HepG2 (cell line): ENCODE results near the gene MACROD2. TPM values are rescaled to one million over a fixed set of nuclear protein-coding genes. Genes with fewer than 3 reads are reported as not detected.

Source experiments
- ATAC-seq: fragments of 200-7000 bp; cut with Tn5 transposase; 3 replicates; pipeline ENCODE4 v1.9.1; 2020; ENCODE audit warnings: mild to moderate bottlenecking, moderate library complexity
- BruUV-seq: library from RNA; stranded (reverse); fragments of 400-500 nt; replicated peaks from 2 replicates; lab custom pipeline; 2021; lab: Mats Ljungman, UMichigan
- CTCF ChIA-PET: fragments of 300-600 bp; formaldehyde crosslinking; extraction: SDS; loops from one replicate; lab custom pipeline; 2021; ENCODE audit warnings: low total read pairs, inconsistent platforms, low intra/inter-chr PET ratio; lab: Yijun Ruan, JAX
- POLR2A ChIA-PET: fragments of 350-600 bp; sonication (Branson Sonifier 250); formaldehyde crosslinking; loops from one replicate; lab custom pipeline; 2020; ENCODE audit warnings: antibody characterized with exemption, inconsistent platforms; lab: Yijun Ruan, JAX
- DNase-seq: peaks from one replicate; pipeline ENCODE4 v3.0.0-alpha.2; 2015; ENCODE audit warnings: low spot score
- FAIRE-seq: peaks from 3 replicates; lab custom pipeline; 2011; peaks lifted over from hg19 to GRCh38; lab: Jason Lieb, UNC
- H2AFZ ChIP-seq: one replicate; pipeline ENCODE4 v1.6.1; 2011; ENCODE audit warnings: low read length, inconsistent platforms
- H3K27ac ChIP-seq: fragments of 300-600 bp; 3 replicates; pipeline ENCODE4 v1.8.0; 2011; ENCODE audit warnings: mixed run types, mild to moderate bottlenecking, mixed read lengths, low read length, inconsistent platforms; ENCODE audit not compliant: insufficient read depth; ENCODE audit errors: extremely low read length
- H3K27me3 ChIP-seq, 2 experiments: fragments of 200-600 bp in 1 of 2; 2 replicates in 1 of 2; 3 replicates in 1 of 2; pipeline versions ENCODE4 v1.6.0 to v1.8.0; 2011; ENCODE audit warnings: low read length in 2 of 2, mild to moderate bottlenecking in 2 of 2, moderate library complexity in 2 of 2, inconsistent platforms in 1 of 2; ENCODE audit not compliant: insufficient read depth in 2 of 2, control insufficient read depth in 1 of 2
- H3K36me3 ChIP-seq, 2 experiments: fragments of 200-600 bp in 1 of 2; replicated peaks in 1 of 2; 2 replicates in 1 of 2; 3 replicates in 1 of 2; pipeline versions ENCODE4 v1.5.1 to v1.8.0; 2011; ENCODE audit warnings: low read length in 2 of 2, inconsistent platforms in 1 of 2; ENCODE audit not compliant: insufficient read depth in 2 of 2, control insufficient read depth in 1 of 2
- H3K4me1 ChIP-seq: 2 replicates; pipeline ENCODE4 v1.5.1; 2012; ENCODE audit warnings: low read length, inconsistent platforms; ENCODE audit not compliant: insufficient read depth
- H3K4me2 ChIP-seq: 2 replicates; pipeline ENCODE4 v1.6.0; 2011; ENCODE audit warnings: low read depth, low read length, inconsistent platforms
- H3K4me3 ChIP-seq, 3 experiments: fragments of 200-600 bp in 1 of 3; sonication (generic), shearing (Covaris generic) in 1 of 3; replicated peaks in 1 of 3; 2 replicates each; pipeline ENCODE4 v1.5.1; 2011 to 2016; ENCODE audit warnings: low read length in 3 of 3, inconsistent platforms in 2 of 3, low read depth in 2 of 3, mild to moderate bottlenecking in 2 of 3, control low read depth in 1 of 3, mixed read lengths in 1 of 3; ENCODE audit not compliant: insufficient read depth in 1 of 3
- H3K79me2 ChIP-seq: one replicate; pipeline ENCODE4 v1.6.1; 2011; ENCODE audit warnings: low read length, inconsistent platforms; ENCODE audit not compliant: insufficient read depth
- H3K9ac ChIP-seq: 2 replicates; pipeline ENCODE4 v1.6.0; 2011; ENCODE audit warnings: mild to moderate bottlenecking, low read depth, low read length, inconsistent platforms; ENCODE audit not compliant: insufficient read depth
- H3K9me3 ChIP-seq: 2 replicates; pipeline ENCODE4 v1.5.1; 2012; ENCODE audit warnings: mild to moderate bottlenecking, low read length
- H4K20me1 ChIP-seq: 2 replicates; pipeline ENCODE4 v1.6.0; 2011; ENCODE audit warnings: inconsistent platforms, mild to moderate bottlenecking, low read length, moderate library complexity; ENCODE audit not compliant: insufficient read depth
- ATF7 ChIP-seq, 2 experiments: fragments of 450-650 bp in 1 of 2; sonication (generic) in 1 of 2; formaldehyde crosslinking in 1 of 2; IDR thresholded peaks; 2 replicates each; pipeline versions ENCODE4 v1.4.0 to v1.6.1; 2016 to 2020; ENCODE audit warnings: antibody characterized with exemption in 1 of 2, mild to moderate bottlenecking in 1 of 2, missing genetic modification reagents in 1 of 2
- CREB1 ChIP-seq, 2 experiments: fragments of 450-650 bp in 1 of 2; IDR thresholded peaks; 2 replicates each; pipeline ENCODE4 v1.6.1; 2016 to 2017; ENCODE audit warnings: control low read depth in 1 of 2, mild to moderate bottlenecking in 1 of 2, missing compliant biosample characterization in 1 of 2, missing genetic modification characterization in 1 of 2
- DNMT1 ChIP-seq: sonication (generic); formaldehyde crosslinking; IDR thresholded peaks from 2 replicates; pipeline ENCODE4 v1.5.1; 2020; ENCODE audit warnings: mild to moderate bottlenecking, missing genetic modification reagents
- DPF2 ChIP-seq: sonication (generic); formaldehyde crosslinking; IDR thresholded peaks from 2 replicates; pipeline ENCODE4 v1.4.0; 2020; ENCODE audit warnings: mild to moderate bottlenecking, low read depth, missing genetic modification reagents, borderline replicate concordance
- ISX ChIP-seq: sonication (generic); formaldehyde crosslinking; conservative IDR thresholded peaks from 2 replicates; pipeline ENCODE4 v1.5.0; 2020; ENCODE audit warnings: missing genetic modification reagents
- NAIF1 ChIP-seq: sonication (generic); formaldehyde crosslinking; IDR thresholded peaks from 2 replicates; pipeline ENCODE4 v1.5.0; 2020; ENCODE audit warnings: mild to moderate bottlenecking, missing genetic modification reagents, borderline replicate concordance
- NR2C2 ChIP-seq: sonication (generic); formaldehyde crosslinking; IDR thresholded peaks from 2 replicates; pipeline ENCODE4 v1.4.0; 2020; ENCODE audit warnings: missing genetic modification reagents, mild to moderate bottlenecking, moderate library complexity, borderline replicate concordance
- PRPF4 ChIP-seq: fragments of 200-400 bp; formaldehyde crosslinking; IDR thresholded peaks from 2 replicates; pipeline ENCODE4 v1.6.1; 2016; ENCODE audit warnings: low read length, low read depth; ENCODE audit not compliant: poor library complexity, severe bottlenecking
- ZNF546 ChIP-seq: sonication (generic); formaldehyde crosslinking; conservative IDR thresholded peaks from 2 replicates; pipeline ENCODE4 v1.8.1; 2023; ENCODE audit warnings: mild to moderate bottlenecking, missing genetic modification reagents
- ZNF749 ChIP-seq: sonication (generic); formaldehyde crosslinking; IDR thresholded peaks from 2 replicates; pipeline ENCODE4 v1.8.0; 2022; ENCODE audit warnings: mild to moderate bottlenecking, missing genetic modification reagents, moderate library complexity, borderline replicate concordance
- WGBS: methylation state at CpG from one replicate; pipeline ENCODE4 v1.1.6; 2017; ENCODE audit warnings: low lambda C conversion rate; 5-methylcytosine and 5-hydroxymethylcytosine counted together
- in situ Hi-C: cut with HindIII; loops from 2 replicates; pipeline ENCODE4 v1.10.0; 2017; ENCODE audit warnings: low pct_unique_long_range_greater_than_20kb; ENCODE audit not compliant: extremely low pct_ligation_motif_present
- intact Hi-C: fragments of 100-400 bp; cut with micrococcal nuclease; formaldehyde crosslinking; loops from one replicate; pipeline ENCODE4 v1.10.0; 2022; ENCODE audit not compliant: unreplicated experiment
- polyA plus RNA-seq, 8 experiments: library from polyadenylated mRNA; depleted of rRNA in 3 of 8; stranded (reverse) in 7 of 8; unstranded in 1 of 8; fragments of >200 nt; fragmentation: Illumina TruSeq in 4 of 8; extraction: Trizol in 4 of 8; gene quantifications; 2 replicates each; pipeline versions ENCODE4 v1.2.1 to v1.2.3, GENCODE V29; 2011 to 2016; ENCODE audit warnings: low read depth in 4 of 8, missing spikeins in 1 of 8, mixed read lengths in 1 of 8; ENCODE audit not compliant: insufficient read depth in 1 of 8
- total RNA-seq, 5 experiments: library from RNA; depleted of rRNA; stranded (reverse); fragments of >200 nt; fragmentation: Illumina TruSeq; extraction: Trizol; gene quantifications; 2 replicates each; pipeline ENCODE4 v1.2.3, GENCODE V29; 2016; ENCODE audit warnings: low read depth in 1 of 5

The MACROD2 gene
- total and polyA plus RNA-seq, 2 of the 13 experiments (the other 11 are each of a cell fraction or from before 2014, with no cell fraction given): 0.13 to 0.51 TPM

GRCh38 chr20:14726591-14726990 is 731.3 kb downstream of the MACROD2 start:
- no peak overlapping the region for H3K9ac ChIP-seq
- H3K4me2 ChIP-seq: no peak overlapping the region
- ATAC-seq (no peak), FAIRE-seq (no peak), DNase-seq (no peak)
- H3K27ac ChIP-seq: no peak overlapping the region
- ChIA-PET POLR2A (no interaction called here), CTCF (no interaction called here)
- intact Hi-C loops: no loop called here
- H3K9me3 ChIP-seq: no peaks in the 10 kb centered on the region
- H3K36me3 ChIP-seq: no peaks in the 10 kb centered on the region
- no peaks in the 10 kb centered on the region for H3K27me3 ChIP-seq
- 23% methylated on average over 3 of the region's 3 CpGs for WGBS
- no peak for TF ChIP-seq PRPF4
- TF ChIP-seq NR2C2 (CRISPR knock-in tag): no peak
- no peak for TF ChIP-seq NAIF1 (CRISPR knock-in tag)
- no peak for TF ChIP-seq ZNF749 (CRISPR knock-in tag)
- TF ChIP-seq DPF2 (CRISPR knock-in tag): no peak
- TF ChIP-seq ISX (CRISPR knock-in tag): no peak
- no peak for TF ChIP-seq DNMT1 (CRISPR knock-in tag)
- H3K79me2 ChIP-seq: no peaks in the 10 kb centered on the region
- in situ Hi-C loops: no loop called here
- no peak overlapping the region for H2AFZ ChIP-seq
- no peaks in the 10 kb centered on the region for H4K20me1 ChIP-seq
- no TSS peak for BruUV-seq
- H3K4me1 ChIP-seq: peaks cover 4% of the 10 kb centered on the region; the same call in 1 of the 2 replicates
- H3K4me3 ChIP-seq: no peak overlapping the region

GRCh38 chr20:14727485-14728150 is 732.3 kb downstream of the MACROD2 start:
- CTCF ChIA-PET: no interaction called here
- H3K4me3 ChIP-seq: no peak overlapping the region
- H3K4me2 ChIP-seq: no peak overlapping the region
- FAIRE-seq: no peak
- no peaks in the 10 kb centered on the region for H3K79me2 ChIP-seq
- peaks cover 4% of the 10 kb centered on the region; the same call in 1 of the 2 replicates for H3K4me1 ChIP-seq
- H3K9me3 ChIP-seq: no peaks in the 10 kb centered on the region
- no peaks in the 10 kb centered on the region for H4K20me1 ChIP-seq
- no peak overlapping the region for H3K27ac ChIP-seq
- POLR2A ChIA-PET: no interaction called here
- DNase-seq: no peak
- ATAC-seq: no peak
- H3K36me3 ChIP-seq: no peaks in the 10 kb centered on the region
- in situ Hi-C loops: no loop called here
- intact Hi-C loops: no loop called here
- WGBS: 41% methylated on average over 1 of the region's 1 CpG
- TF ChIP-seq ZNF546 (CRISPR knock-in tag): no peak
- peak; percentile 86 for TF ChIP-seq ATF7 (IDR thresholded peaks at IDR 0.05)
- TF ChIP-seq ATF7 (CRISPR knock-in tag; IDR thresholded peaks at IDR 0.05): no peak
- peak; percentile 54; the same call in 1 of the 2 replicates for TF ChIP-seq CREB1 (IDR thresholded peaks at IDR 0.05)
- TF ChIP-seq CREB1 (CRISPR knock-in tag; IDR thresholded peaks at IDR 0.05): no peak
- BruUV-seq: no TSS peak
- no peak overlapping the region for H3K9ac ChIP-seq
- no peak overlapping the region for H2AFZ ChIP-seq
- H3K27me3 ChIP-seq: no peaks in the 10 kb centered on the region
